ENCODE measurements around the gene OCA2.

The OCA2 gene

DNA sequence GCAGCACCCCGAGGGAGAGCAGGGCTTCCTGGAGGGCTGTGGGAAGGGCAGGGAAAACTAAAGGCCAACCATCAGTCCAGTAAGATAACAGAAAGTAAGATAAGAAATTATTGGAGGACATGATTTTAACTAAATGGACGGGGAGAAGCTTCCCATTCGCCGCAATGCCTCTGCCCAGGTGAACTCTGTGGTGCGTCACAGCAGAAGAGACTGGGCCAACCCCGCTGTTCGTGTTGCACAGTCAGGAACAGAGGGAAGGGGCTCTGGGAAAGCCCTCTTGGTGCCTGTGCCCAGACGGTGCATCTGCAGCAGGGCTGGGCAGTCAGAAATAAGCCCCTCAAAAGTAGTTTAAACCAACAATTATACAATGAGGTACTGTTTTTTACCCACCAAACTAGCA, 284.1 kb downstream of the OCA2 start:
- Histone ChIP-seq H3K27me3 (ENCODE audit: low read length) (no peaks in the 10 kb centered on the region), H3K27ac (ENCODE audit: low read depth, low read length) (no peak overlapping the region), H3K9ac (ENCODE audit: low read length) (no peak overlapping the region), H3K36me3 (ENCODE audit: low read length) (no peaks in the 10 kb centered on the region), H3K9me2 (replicated peaks; ENCODE audit: insufficient read depth, low read length) (no peaks in the 10 kb centered on the region), H3K9me3 (ENCODE audit: insufficient read depth, low read length) (no peaks in the 10 kb centered on the region), H3F3A (ENCODE audit: insufficient read depth) (no peaks in the 10 kb centered on the region), H3K4me2 (ENCODE audit: low read depth, low read length, poor library complexity, severe bottlenecking) (no peak overlapping the region), H4K20me1 (ENCODE audit: low read depth, low read length) (no peaks in the 10 kb centered on the region), H3K79me2 (ENCODE audit: insufficient read depth, low read length) (no peaks in the 10 kb centered on the region), H2AFZ (ENCODE audit: low read depth, low read length, severe bottlenecking) (no peak overlapping the region), H3K4me3 (ENCODE audit: insufficient read depth, low read length, poor library complexity, severe bottlenecking) (no peak overlapping the region)
- TF ChIP-seq, protein P1, sequence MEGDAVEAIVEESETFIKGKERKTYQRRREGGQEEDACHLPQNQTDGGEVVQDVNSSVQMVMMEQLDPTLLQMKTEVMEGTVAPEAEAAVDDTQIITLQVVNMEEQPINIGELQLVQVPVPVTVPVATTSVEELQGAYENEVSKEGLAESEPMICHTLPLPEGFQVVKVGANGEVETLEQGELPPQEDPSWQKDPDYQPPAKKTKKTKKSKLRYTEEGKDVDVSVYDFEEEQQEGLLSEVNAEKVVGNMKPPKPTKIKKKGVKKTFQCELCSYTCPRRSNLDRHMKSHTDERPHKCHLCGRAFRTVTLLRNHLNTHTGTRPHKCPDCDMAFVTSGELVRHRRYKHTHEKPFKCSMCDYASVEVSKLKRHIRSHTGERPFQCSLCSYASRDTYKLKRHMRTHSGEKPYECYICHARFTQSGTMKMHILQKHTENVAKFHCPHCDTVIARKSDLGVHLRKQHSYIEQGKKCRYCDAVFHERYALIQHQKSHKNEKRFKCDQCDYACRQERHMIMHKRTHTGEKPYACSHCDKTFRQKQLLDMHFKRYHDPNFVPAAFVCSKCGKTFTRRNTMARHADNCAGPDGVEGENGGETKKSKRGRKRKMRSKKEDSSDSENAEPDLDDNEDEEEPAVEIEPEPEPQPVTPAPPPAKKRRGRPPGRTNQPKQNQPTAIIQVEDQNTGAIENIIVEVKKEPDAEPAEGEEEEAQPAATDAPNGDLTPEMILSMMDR (IDR thresholded peaks at IDR 0.05; ENCODE audit: insufficient read depth, low read length, poor library complexity, severe bottlenecking): no peak
- no peak for TF ChIP-seq EZH2phosphoT487 (conservative IDR thresholded peaks at IDR 0.05; ENCODE audit: low read length)

DNA sequence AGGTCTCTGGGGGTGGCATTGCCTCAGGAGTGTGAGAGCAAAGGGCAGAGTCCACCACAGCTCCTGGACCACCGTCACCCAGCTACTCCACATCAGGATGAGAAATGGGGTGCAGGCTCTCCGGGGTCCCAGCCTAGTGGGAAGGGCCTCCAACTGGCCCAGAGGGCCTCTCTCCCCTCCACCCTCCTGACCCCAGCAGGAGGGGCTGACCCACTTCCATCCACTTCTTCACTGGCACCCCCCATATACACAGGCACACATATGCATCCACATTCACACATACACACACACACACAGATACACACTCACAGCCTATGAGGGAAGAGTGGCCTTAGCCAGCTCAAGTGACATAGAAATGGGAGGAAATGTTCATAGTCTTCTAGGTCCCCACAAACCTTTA, 286.0 kb downstream of the OCA2 start:
- no peak for TF ChIP-seq EZH2phosphoT487 (conservative IDR thresholded peaks at IDR 0.05; ENCODE audit: low read length)
- TF ChIP-seq, protein P1 (IDR thresholded peaks at IDR 0.05; ENCODE audit: insufficient read depth, low read length, poor library complexity, severe bottlenecking): no peak
- Histone ChIP-seq H4K20me1 (ENCODE audit: low read depth, low read length) (no peaks in the 10 kb centered on the region), H3K79me2 (ENCODE audit: insufficient read depth, low read length) (no peaks in the 10 kb centered on the region), H3K4me2 (ENCODE audit: low read depth, low read length, poor library complexity, severe bottlenecking) (no peak overlapping the region), H3K27me3 (ENCODE audit: low read length) (no peaks in the 10 kb centered on the region), H3K4me3 (ENCODE audit: insufficient read depth, low read length, poor library complexity, severe bottlenecking) (no peak overlapping the region), H3K27ac (ENCODE audit: low read depth, low read length) (no peak overlapping the region), H3K9me2 (replicated peaks; ENCODE audit: insufficient read depth, low read length) (no peaks in the 10 kb centered on the region), H3K9me3 (ENCODE audit: insufficient read depth, low read length) (no peaks in the 10 kb centered on the region), H3K9ac (ENCODE audit: low read length) (no peak overlapping the region), H3K36me3 (ENCODE audit: low read length) (no peaks in the 10 kb centered on the region), H3F3A (ENCODE audit: insufficient read depth) (no peaks in the 10 kb centered on the region), H2AFZ (ENCODE audit: low read depth, low read length, severe bottlenecking) (no peak overlapping the region)

DNA sequence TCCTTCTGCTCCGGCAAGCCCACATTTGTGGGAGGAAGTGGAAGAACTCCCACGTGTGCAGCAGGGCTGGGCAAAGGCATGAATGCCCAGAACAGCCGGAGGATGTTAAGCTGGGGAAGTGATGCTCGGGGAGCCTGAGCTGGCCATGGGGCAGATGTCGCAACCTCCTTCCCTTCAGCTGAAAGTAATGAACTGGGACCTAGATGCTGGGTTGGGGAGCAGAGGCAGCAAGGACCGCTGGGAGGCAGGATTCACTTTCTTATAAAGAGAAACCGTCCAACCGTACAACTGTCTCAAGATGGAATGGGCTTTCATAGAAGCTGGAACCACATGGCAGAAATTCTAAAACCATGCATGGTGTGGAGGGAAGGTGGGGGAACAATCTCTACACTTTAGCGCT, 290.9 kb downstream of the OCA2 start:
- Histone ChIP-seq H3K9me2 (replicated peaks; ENCODE audit: insufficient read depth, low read length) (no peaks in the 10 kb centered on the region), H3K9ac (ENCODE audit: low read length) (no peak overlapping the region), H3K79me2 (ENCODE audit: insufficient read depth, low read length) (no peaks in the 10 kb centered on the region), H2AFZ (ENCODE audit: low read depth, low read length, severe bottlenecking) (no peak overlapping the region), H3K27me3 (ENCODE audit: low read length) (no peaks in the 10 kb centered on the region), H3K4me3 (ENCODE audit: insufficient read depth, low read length, poor library complexity, severe bottlenecking) (no peak overlapping the region), H3K4me2 (ENCODE audit: low read depth, low read length, poor library complexity, severe bottlenecking) (no peak overlapping the region), H3K9me3 (ENCODE audit: insufficient read depth, low read length) (no peaks in the 10 kb centered on the region), H3F3A (ENCODE audit: insufficient read depth) (no peaks in the 10 kb centered on the region), H4K20me1 (ENCODE audit: low read depth, low read length) (no peaks in the 10 kb centered on the region), H3K36me3 (ENCODE audit: low read length) (no peaks in the 10 kb centered on the region), H3K27ac (ENCODE audit: low read depth, low read length) (no peak overlapping the region)
- no peak for TF ChIP-seq EZH2phosphoT487 (conservative IDR thresholded peaks at IDR 0.05; ENCODE audit: low read length)

DNA sequence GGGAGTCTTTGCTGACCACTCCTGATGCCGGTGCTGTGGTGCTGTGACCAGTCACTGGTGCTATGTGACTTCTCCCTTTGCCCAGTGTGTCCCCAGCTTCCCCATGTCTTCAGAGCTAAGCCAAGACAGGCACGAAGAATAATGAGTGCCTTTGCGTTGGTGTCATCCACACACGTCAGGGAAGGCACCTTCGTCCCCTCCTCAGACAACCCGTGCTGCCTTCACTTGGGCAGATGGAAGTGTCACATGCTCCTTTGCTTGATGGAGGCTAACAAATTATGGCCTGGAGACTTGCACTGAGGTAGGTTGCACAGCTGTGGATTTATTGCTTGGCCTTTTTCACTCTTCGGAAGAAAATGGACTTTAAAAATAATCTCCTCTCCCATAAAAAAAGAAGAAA, 291.8 kb downstream of the OCA2 start:
- Histone ChIP-seq H3K9me2 (replicated peaks; ENCODE audit: insufficient read depth, low read length) (no peaks in the 10 kb centered on the region), H3K27me3 (ENCODE audit: low read length) (no peaks in the 10 kb centered on the region), H2AFZ (ENCODE audit: low read depth, low read length, severe bottlenecking) (no peak overlapping the region), H3K4me2 (ENCODE audit: low read depth, low read length, poor library complexity, severe bottlenecking) (no peak overlapping the region), H3K9ac (ENCODE audit: low read length) (no peak overlapping the region), H3K27ac (ENCODE audit: low read depth, low read length) (no peak overlapping the region), H3K79me2 (ENCODE audit: insufficient read depth, low read length) (no peaks in the 10 kb centered on the region), H3K4me3 (ENCODE audit: insufficient read depth, low read length, poor library complexity, severe bottlenecking) (no peak overlapping the region), H4K20me1 (ENCODE audit: low read depth, low read length) (no peaks in the 10 kb centered on the region), H3K9me3 (ENCODE audit: insufficient read depth, low read length) (no peaks in the 10 kb centered on the region), H3F3A (ENCODE audit: insufficient read depth) (no peaks in the 10 kb centered on the region), H3K36me3 (ENCODE audit: low read length) (no peaks in the 10 kb centered on the region)
- TF ChIP-seq, protein P1 (IDR thresholded peaks at IDR 0.05; ENCODE audit: insufficient read depth, low read length, poor library complexity, severe bottlenecking): no peak
- no peak for TF ChIP-seq EZH2phosphoT487 (conservative IDR thresholded peaks at IDR 0.05; ENCODE audit: low read length)
